Activated T-cell treated with anti-CD3 and anti-CD28 coated beads, Interleukin-2, amount 50 U/mL, for 24 hours (primary cell): ENCODE measurements around the gene NIF3L1.

ENCODE experiments used
- DNase-seq: peaks from one replicate; pipeline ENCODE4 v3.0.0-alpha.2; 2020
- H3K27ac Mint-ChIP-seq: 2 replicates; pipeline ENCODE4 v1.8.0; 2020; ENCODE audit warnings: mild to moderate bottlenecking, mixed read lengths
- H3K27me3 Mint-ChIP-seq: 2 replicates; pipeline ENCODE4 v1.8.0; 2020; ENCODE audit warnings: mixed read lengths
- H3K36me3 Mint-ChIP-seq: 2 replicates; pipeline ENCODE4 v1.8.0; 2020; ENCODE audit warnings: low read depth, mixed read lengths
- H3K4me1 Mint-ChIP-seq: 2 replicates; pipeline ENCODE4 v1.8.0; 2020; ENCODE audit warnings: low read depth, mixed read lengths
- H3K4me3 Mint-ChIP-seq: 2 replicates; pipeline ENCODE4 v1.8.0; 2020; ENCODE audit warnings: mild to moderate bottlenecking, moderate library complexity, mixed read lengths
- H3K9me3 Mint-ChIP-seq: 2 replicates; pipeline ENCODE4 v1.8.0; 2020; ENCODE audit warnings: mixed read lengths

The NIF3L1 gene

GRCh38 chr2:200913654-200914053, 24.5 kb downstream of the NIF3L1 start:
- peak overlapping the region; percentile 86 for H3K27ac Mint-ChIP-seq
- H3K36me3 Mint-ChIP-seq: peaks cover 90% of the 10 kb centered on the region

GRCh38 chr2:200922439-200922838, 33.3 kb downstream of the NIF3L1 start:
- H3K4me1 Mint-ChIP-seq: peaks cover 11% of the 10 kb centered on the region
- H3K36me3 Mint-ChIP-seq: peaks cover 85% of the 10 kb centered on the region
- H3K4me3 Mint-ChIP-seq: no peak overlapping the region
- peak overlapping the region; percentile 82 for H3K27ac Mint-ChIP-seq
- no peak for DNase-seq
- H3K27me3 Mint-ChIP-seq: no peaks in the 10 kb centered on the region
- H3K9me3 Mint-ChIP-seq: no peaks in the 10 kb centered on the region

More at GRCh38 chr2:200913654-200914053, 24.5 kb downstream of the NIF3L1 start:
- no peak overlapping the region for H3K4me3 Mint-ChIP-seq
- no peaks in the 10 kb centered on the region for H3K27me3 Mint-ChIP-seq
- H3K4me1 Mint-ChIP-seq: no peaks in the 10 kb centered on the region
- H3K9me3 Mint-ChIP-seq: no peaks in the 10 kb centered on the region
- DNase-seq: no peak

- H3K36me3 Mint-ChIP-seq: peaks cover 67% of the 10 kb centered on the region
- peak overlapping the region; percentile 48 for H3K27ac Mint-ChIP-seq
- no peak for DNase-seq
- no peaks in the 10 kb centered on the region for H3K27me3 Mint-ChIP-seq
- H3K4me1 Mint-ChIP-seq: peaks cover 18% of the 10 kb centered on the region
- H3K4me3 Mint-ChIP-seq: no peak overlapping the region
- no peaks in the 10 kb centered on the region for H3K9me3 Mint-ChIP-seq
Measured at GRCh38 chr2:200929334-200930249, 40.4 kb downstream of the NIF3L1 start.

DNA sequence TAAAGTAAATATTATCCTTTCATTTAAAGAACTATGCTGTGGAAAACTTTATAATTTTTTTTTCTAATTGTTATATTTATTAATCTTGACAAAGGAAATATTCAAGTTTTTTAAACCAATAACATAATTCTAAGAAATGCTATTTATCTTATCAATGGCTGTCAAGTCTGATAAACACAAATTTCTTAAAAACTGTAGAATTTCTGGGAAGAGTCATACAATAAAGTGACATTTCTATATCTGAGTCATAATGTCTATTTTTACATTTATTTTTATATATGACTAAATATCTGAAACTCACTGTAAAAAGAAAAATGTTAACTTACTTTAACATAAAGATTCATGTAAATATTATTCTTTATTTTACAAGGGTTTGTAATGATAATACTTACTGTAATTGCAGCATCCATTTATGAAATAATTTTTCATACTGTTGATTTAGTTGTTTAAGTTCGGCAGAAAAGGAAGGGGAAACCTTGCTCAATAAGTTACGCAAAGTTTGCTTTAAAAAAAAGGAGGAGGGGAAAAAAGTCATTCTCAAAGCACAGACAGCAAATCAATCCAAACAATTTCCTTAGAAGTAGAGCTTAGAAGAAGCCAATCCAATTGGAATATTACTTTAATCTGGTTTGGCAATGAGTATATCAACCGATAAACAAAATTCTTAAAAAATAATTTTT, 41.9 kb downstream of the NIF3L1 start:
- H3K36me3 Mint-ChIP-seq: peaks cover 72% of the 10 kb centered on the region
- no peak overlapping the region for H3K4me3 Mint-ChIP-seq
- peaks cover 18% of the 10 kb centered on the region for H3K4me1 Mint-ChIP-seq
- H3K9me3 Mint-ChIP-seq: no peaks in the 10 kb centered on the region
- DNase-seq: no peak
- no peaks in the 10 kb centered on the region for H3K27me3 Mint-ChIP-seq
- H3K27ac Mint-ChIP-seq: peak overlapping the region; percentile 13

DNA sequence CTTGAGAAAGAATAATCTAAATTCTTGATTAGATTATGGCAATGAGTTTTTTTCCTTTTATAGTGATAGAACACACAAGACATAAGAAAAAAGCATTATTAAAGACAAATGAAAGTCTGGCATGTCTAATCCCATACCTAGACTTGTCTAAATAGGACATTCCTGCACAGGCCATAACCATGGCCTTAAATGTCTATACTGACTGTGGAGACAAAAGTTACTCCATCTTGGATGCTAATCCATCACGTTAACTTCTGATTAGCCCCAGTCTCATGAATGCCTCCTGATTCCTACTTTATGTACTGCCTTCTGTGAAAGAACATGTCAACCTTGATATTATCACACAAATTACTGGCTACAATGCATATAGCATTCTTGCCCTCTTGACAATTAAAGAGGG, 50.7 kb downstream of the NIF3L1 start:
- no peaks in the 10 kb centered on the region for H3K9me3 Mint-ChIP-seq

GRCh38 chr2:200943527-200944105, 54.4 kb downstream of the NIF3L1 start:
- H3K4me1 Mint-ChIP-seq: peaks cover 34% of the 10 kb centered on the region
- H3K27me3 Mint-ChIP-seq: no peaks in the 10 kb centered on the region
- peak overlapping the region; percentile 96 for H3K27ac Mint-ChIP-seq
- H3K36me3 Mint-ChIP-seq: peaks cover 93% of the 10 kb centered on the region
- H3K9me3 Mint-ChIP-seq: no peaks in the 10 kb centered on the region
- DNase-seq: no peak
- no peak overlapping the region for H3K4me3 Mint-ChIP-seq

More for the DNA sequence above, 50.7 kb downstream of the NIF3L1 start:
- Mint-ChIP-seq H3K36me3 (peaks cover 89% of the 10 kb centered on the region), H3K27ac (no peak overlapping the region), H3K4me3 (no peak overlapping the region), H3K4me1 (peaks cover 24% of the 10 kb centered on the region), H3K27me3 (no peaks in the 10 kb centered on the region)
- DNase-seq: no peak

- H3K36me3 Mint-ChIP-seq: peaks cover 92% of the 10 kb centered on the region
- H3K4me3 Mint-ChIP-seq: peak overlapping the region; percentile 41
- H3K27me3 Mint-ChIP-seq: no peaks in the 10 kb centered on the region
- peaks cover 34% of the 10 kb centered on the region for H3K4me1 Mint-ChIP-seq
- H3K9me3 Mint-ChIP-seq: no peaks in the 10 kb centered on the region
- H3K27ac Mint-ChIP-seq: peak overlapping the region; percentile 96
- DNase-seq: peak; percentile 71
Measured at GRCh38 chr2:200944467-200945394, 55.6 kb downstream of the NIF3L1 start.

- Mint-ChIP-seq H3K36me3 (peaks cover 93% of the 10 kb centered on the region), H3K4me3 (no peak overlapping the region), H3K9me3 (no peaks in the 10 kb centered on the region), H3K27ac (peak overlapping the region; percentile 96), H3K4me1 (peaks cover 34% of the 10 kb centered on the region), H3K27me3 (no peaks in the 10 kb centered on the region)
- DNase-seq: no peak
Measured at GRCh38 chr2:200945395-200945729, 56.2 kb downstream of the NIF3L1 start.

GRCh38 chr2:200950378-200950777, 61.2 kb downstream of the NIF3L1 start:
- Mint-ChIP-seq H3K4me3 (no peak overlapping the region), H3K9me3 (no peaks in the 10 kb centered on the region), H3K27me3 (no peaks in the 10 kb centered on the region), H3K36me3 (peaks cover 92% of the 10 kb centered on the region), H3K4me1 (peaks cover 5% of the 10 kb centered on the region), H3K27ac (no peak overlapping the region)
- DNase-seq: no peak
